ENCODE data around the gene CCS.

DNA sequence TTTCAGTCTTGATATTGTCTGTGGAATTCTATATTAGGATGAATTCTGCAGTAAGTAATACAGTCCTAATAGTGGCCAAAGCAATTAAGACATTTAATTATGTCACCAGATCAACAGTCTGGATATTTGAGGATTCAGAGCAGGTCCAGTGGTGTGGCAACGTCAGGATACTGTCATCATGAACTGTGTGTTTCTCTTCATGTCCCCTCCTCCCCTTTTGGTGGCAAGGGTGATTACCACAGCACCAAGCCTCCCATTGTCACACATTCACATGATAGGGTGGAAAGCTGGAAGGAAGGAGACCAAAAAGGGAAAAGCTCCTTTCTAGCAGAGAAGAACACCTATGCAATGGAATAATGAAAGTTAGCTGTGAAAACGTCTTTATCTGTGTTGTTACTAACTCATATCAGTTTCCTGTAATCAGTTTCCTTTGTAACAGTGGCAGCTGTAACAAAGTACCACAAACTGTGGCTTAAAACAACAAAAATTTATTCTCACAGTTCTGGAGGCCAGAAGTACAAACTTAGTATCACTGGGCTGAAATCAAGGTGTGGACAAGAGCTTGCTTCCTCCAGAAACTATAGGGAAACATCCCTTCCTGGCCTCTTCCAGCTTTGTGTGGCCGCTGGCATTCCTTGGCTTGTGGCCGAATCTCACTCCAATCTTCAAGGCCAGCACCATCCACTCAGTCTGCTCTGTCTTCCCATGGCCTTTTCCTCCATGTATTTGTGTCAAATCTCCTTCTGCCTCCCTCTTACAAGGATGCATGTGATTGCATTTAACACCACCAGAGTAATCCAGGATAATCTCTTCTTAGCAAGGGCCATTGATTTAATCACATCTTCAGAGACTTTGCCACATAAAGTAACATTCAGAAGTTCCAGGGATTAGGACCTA, 17.0 kb downstream of the CCS start:
- TF ChIP-seq, protein P1, sequence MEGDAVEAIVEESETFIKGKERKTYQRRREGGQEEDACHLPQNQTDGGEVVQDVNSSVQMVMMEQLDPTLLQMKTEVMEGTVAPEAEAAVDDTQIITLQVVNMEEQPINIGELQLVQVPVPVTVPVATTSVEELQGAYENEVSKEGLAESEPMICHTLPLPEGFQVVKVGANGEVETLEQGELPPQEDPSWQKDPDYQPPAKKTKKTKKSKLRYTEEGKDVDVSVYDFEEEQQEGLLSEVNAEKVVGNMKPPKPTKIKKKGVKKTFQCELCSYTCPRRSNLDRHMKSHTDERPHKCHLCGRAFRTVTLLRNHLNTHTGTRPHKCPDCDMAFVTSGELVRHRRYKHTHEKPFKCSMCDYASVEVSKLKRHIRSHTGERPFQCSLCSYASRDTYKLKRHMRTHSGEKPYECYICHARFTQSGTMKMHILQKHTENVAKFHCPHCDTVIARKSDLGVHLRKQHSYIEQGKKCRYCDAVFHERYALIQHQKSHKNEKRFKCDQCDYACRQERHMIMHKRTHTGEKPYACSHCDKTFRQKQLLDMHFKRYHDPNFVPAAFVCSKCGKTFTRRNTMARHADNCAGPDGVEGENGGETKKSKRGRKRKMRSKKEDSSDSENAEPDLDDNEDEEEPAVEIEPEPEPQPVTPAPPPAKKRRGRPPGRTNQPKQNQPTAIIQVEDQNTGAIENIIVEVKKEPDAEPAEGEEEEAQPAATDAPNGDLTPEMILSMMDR (IDR thresholded peaks at IDR 0.05 in 8 of 11, conservative IDR thresholded peaks at IDR 0.05 in 3 of 11), result no peak
- TF ChIP-seq POLR2AphosphoS5 (IDR thresholded peaks at IDR 0.05), result no peak
- TF ChIP-seq POLR2A (IDR thresholded peaks at IDR 0.05), result no peak

Data from spleen (tissue), 7 donors.